ENCODE results near the gene C8B.

C8B gene

DNA sequence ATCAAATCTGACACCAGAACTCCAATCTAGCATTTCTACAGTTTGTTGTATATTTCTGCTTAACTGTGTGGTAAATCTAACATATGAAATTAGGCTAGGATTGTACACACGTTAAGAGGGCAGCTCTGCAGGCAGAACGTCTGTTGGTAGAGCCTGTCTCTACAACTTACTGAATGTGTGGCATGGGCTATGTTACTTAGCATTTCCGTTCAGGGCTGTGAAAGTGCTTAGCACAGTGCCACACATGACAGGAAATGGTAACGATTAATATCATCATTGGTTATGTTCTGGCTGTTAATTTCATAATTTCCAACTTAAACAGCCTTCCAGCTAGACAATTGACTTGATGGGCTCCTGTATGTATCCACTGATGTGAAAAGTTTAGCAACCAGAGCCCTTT lies 9.6 kb upstream of the C8B start:
- DNase-seq (ENCODE audit: low read depth), result no peak
- TF ChIP-seq, protein P1, sequence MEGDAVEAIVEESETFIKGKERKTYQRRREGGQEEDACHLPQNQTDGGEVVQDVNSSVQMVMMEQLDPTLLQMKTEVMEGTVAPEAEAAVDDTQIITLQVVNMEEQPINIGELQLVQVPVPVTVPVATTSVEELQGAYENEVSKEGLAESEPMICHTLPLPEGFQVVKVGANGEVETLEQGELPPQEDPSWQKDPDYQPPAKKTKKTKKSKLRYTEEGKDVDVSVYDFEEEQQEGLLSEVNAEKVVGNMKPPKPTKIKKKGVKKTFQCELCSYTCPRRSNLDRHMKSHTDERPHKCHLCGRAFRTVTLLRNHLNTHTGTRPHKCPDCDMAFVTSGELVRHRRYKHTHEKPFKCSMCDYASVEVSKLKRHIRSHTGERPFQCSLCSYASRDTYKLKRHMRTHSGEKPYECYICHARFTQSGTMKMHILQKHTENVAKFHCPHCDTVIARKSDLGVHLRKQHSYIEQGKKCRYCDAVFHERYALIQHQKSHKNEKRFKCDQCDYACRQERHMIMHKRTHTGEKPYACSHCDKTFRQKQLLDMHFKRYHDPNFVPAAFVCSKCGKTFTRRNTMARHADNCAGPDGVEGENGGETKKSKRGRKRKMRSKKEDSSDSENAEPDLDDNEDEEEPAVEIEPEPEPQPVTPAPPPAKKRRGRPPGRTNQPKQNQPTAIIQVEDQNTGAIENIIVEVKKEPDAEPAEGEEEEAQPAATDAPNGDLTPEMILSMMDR (IDR thresholded peaks at IDR 0.05; ENCODE audit: control insufficient read depth, insufficient read depth, low read depth, low read length, missing control alignments), result no peak
- H3K4me3 ChIP-seq (ENCODE audit: control insufficient read depth, low read depth, low read length), result no peak overlapping the region

DNA sequence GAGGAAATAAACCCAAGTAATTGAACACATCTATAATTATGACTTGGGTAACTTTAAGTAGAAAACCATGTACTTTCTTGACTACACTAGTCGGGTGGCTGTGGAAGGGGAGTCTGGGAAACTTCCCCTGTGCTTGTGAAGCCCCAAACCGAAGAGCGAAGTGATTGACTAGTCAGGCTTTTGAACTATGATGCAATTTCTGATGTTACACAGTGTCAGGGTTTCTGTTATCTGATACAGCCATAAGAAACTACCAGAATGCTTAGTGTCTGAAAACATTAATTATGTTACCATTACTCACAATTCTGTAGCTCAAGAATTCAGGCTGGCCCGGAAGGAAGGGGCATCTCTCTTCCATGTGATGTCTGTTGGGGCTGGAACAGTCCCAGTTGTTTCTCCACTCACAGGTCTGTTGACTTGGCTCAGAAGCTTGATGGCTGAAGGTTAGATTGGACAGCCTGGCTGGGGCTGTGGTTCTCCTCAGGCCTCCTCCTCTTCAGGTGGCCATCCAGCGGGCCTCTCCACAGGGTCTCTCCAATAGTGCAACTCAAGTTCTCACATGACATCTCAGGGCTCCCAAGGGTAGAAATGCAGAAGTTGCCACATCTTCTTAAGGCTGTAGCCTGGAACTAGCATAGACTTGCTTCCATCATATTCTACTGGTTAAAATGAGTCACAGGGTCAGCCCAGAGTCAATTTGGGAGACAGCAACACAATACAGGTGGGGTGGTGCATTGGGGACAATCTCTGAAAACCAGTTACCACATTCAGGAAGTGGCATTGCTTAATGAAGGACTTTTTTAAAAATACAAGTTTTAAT lies 8.3 kb upstream of the C8B start:
- H3K4me3 ChIP-seq (ENCODE audit: control insufficient read depth, low read depth, low read length), result no peak overlapping the region
- TF ChIP-seq, protein P1 (IDR thresholded peaks at IDR 0.05; ENCODE audit: control insufficient read depth, insufficient read depth, low read depth, low read length, missing control alignments), result no peak
- no peak for DNase-seq (ENCODE audit: low read depth)

DNA sequence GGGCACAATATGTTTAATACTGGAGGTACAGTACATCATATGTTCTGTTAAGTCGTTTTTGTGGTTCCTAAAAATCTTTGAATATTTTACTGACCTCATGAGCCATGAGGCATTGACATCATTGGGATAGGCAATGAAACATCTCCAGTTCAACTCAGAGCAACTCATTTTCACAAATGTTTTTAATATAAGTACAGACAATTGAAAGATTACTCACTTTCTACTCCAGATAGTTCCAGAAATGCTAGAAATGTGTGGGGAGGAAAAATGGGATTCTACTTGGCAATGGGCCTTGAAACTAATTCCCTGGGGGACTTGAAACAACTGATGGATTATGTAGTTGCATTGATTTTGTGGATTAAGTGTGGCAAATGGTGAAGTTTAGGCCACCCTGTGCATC lies 7.2 kb upstream of the C8B start:
- DNase-seq (ENCODE audit: low read depth), result no peak
- TF ChIP-seq, protein P1 (IDR thresholded peaks at IDR 0.05; ENCODE audit: control insufficient read depth, insufficient read depth, low read depth, low read length, missing control alignments), result no peak

DNA sequence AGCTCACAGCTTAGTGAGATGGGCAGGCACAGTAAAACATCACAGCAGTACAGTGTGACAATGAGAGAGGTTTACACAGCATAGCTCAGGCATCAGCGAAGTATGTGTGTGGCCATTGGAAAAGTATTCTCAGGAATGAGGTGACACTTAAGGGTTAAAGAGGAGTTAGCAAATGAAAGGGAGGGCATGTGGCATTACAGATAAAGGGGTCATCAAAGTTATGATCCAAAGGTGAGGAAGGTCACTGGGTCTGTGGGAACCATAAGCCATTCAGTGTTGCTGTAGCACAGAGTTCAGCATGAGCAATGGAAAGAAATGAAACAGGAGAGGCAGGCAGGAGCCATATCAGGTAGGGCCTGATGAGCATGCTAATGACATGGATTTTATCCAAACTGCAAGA lies 4.5 kb upstream of the C8B start:
- no peak for DNase-seq (ENCODE audit: low read depth)
- H3K4me3 ChIP-seq (ENCODE audit: control insufficient read depth, low read depth, low read length), result no peak overlapping the region
- TF ChIP-seq, protein P1 (IDR thresholded peaks at IDR 0.05; ENCODE audit: control insufficient read depth, insufficient read depth, low read depth, low read length, missing control alignments), result no peak

More for the DNA sequence above, 7.2 kb upstream of the C8B start:
- H3K4me3 ChIP-seq (ENCODE audit: control insufficient read depth, low read depth, low read length), result no peak overlapping the region

DNA sequence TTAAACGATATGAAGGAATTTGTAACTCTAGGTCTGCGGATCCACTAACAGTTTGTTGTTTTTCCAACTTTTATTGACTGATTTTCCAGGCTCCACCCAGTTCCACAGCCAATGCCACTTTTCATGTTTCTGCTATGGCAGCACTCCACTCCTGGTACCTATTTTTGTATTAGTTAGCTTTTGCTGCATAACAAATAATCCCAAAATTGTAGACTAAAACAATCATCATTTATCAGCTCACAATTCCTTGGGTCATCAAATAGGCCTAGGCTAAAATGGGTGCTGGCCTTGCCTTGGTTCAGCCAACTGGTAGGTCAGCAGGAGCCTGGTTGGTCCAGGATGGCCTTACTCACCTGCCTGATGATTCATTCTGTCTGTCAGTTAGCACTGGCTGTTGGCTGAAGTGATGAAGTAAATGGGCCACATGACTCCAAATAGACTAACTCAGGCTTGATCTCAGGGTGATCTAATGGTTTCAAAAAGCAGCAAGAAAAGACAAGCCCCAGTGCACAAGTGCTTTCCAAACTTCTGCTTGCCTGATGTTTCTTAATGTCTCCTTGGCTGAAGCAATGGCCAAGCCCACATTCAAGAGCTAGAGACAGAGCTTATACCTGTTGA lies 3.2 kb upstream of the C8B start:
- no peak overlapping the region for H3K4me3 ChIP-seq (ENCODE audit: control insufficient read depth, low read depth, low read length)
- TF ChIP-seq, protein P1 (IDR thresholded peaks at IDR 0.05; ENCODE audit: control insufficient read depth, insufficient read depth, low read depth, low read length, missing control alignments), result no peak
- no peak for DNase-seq (ENCODE audit: low read depth)

DNA sequence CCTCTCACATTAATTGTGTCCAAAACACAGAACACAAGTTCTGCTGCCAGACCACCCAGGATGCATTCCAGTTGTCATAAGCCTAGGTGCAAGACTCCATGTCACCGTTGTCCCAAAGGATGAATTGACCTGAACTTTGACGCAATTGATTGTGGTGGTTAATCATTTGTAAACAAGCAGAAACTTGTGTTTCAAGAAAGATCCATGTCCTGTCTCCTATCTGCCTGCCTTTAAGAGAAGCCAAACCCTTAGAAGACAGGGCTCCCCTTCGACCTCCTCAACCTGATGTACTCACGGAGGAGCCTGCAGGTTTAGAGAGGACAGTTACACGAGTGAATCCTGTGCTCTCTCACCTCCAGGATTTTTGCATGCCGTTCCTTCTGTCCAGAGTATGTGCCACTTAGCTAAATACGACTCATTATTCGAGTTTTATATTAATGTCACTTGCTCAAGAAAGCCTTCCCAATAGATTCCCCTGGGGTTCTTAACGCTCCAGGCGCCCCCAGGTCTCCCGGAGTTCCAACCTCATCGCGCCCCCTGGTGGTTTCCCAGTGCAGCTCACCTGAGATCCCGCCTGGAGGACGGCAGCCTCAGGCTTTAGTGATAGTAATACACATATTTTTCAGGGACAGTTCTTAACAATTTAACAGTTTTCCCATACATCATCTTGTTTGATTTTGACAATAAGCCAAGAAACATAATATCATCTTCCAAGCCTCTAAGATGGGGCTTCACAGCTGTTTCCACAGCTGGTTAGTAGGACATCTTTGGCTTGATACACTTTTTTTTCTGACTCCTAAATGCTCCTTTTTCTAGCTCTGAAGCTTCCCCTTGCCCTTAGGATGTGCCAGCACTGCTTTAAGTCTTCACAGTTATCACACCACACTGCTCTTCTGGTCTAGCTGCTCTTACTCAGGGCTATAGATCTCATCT lies 2.4 kb upstream of the C8B start:
- TF ChIP-seq, protein P1 (IDR thresholded peaks at IDR 0.05; ENCODE audit: control insufficient read depth, insufficient read depth, low read depth, low read length, missing control alignments), result peak; percentile 72
- DNase-seq (ENCODE audit: low read depth), result no peak
- no peak overlapping the region for H3K4me3 ChIP-seq (ENCODE audit: control insufficient read depth, low read depth, low read length)
